ENCODE measurements around the gene ATG14.
"Not testable (repeated sequence)": the region's sequence is repeated elsewhere in the genome, so short reads cannot be mapped to it uniquely, and the experiment has no call there.

The ATG14 gene

DNA sequence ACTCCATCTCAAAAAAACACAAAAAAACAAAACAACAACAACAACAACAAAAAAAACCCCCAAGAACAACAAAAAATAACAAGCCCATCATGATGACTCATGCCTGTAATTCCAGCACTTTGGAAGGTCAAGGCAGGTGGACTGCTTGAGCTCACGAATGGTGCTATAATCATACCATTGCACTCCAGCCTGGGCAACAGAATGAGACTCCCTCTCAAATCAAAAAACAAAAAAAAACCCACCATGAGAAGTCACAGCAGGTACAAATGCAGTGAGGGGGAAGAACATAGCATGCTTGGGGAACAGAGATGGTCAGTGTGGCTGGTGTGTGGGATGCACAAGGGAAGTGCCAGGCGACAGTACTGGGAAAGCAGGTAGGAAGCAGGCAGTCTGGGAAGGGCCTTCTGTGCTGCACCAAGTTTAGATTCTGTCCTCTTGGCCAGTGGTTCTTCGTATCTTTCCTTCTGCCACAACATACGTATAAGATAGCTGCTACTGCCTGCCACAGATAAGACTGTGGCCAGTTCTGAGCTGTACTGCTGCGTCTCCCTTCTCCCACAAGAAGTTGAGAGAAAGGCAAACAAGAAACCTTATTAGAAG is 28.0 kb downstream of the ATG14 start:
- ATAC-seq = no peak
- TF ChIP-seq GLIS3 (CRISPR knock-in tag; IDR thresholded peaks at IDR 0.05) = no peak
- no peak for TF ChIP-seq ZNF8 (CRISPR knock-in tag; IDR thresholded peaks at IDR 0.05)
- no peak for TF ChIP-seq ARNTL (CRISPR knock-in tag; IDR thresholded peaks at IDR 0.05; ENCODE audit: borderline replicate concordance, low read depth)
- TF ChIP-seq ZC3H10 (CRISPR knock-in tag; IDR thresholded peaks at IDR 0.05) = no peak
- TF ChIP-seq TCF4 (CRISPR knock-in tag; IDR thresholded peaks at IDR 0.05; ENCODE audit: borderline replicate concordance) = no peak
- no peak for TF ChIP-seq BACH2 (CRISPR knock-in tag; IDR thresholded peaks at IDR 0.05; ENCODE audit: borderline replicate concordance)
- TF ChIP-seq, protein P1, sequence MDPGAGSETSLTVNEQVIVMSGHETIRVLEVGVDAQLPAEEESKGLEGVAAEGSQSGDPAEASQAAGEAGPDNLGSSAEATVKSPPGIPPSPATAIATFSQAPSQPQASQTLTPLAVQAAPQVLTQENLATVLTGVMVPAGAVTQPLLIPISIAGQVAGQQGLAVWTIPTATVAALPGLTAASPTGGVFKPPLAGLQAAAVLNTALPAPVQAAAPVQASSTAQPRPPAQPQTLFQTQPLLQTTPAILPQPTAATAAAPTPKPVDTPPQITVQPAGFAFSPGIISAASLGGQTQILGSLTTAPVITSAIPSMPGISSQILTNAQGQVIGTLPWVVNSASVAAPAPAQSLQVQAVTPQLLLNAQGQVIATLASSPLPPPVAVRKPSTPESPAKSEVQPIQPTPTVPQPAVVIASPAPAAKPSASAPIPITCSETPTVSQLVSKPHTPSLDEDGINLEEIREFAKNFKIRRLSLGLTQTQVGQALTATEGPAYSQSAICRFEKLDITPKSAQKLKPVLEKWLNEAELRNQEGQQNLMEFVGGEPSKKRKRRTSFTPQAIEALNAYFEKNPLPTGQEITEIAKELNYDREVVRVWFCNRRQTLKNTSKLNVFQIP (CRISPR knock-in tag; IDR thresholded peaks at IDR 0.05; ENCODE audit: borderline replicate concordance, low read depth) = no peak
- TF ChIP-seq OSR1 (CRISPR knock-in tag; IDR thresholded peaks at IDR 0.05) = no peak
- TF ChIP-seq TOX (CRISPR knock-in tag; IDR thresholded peaks at IDR 0.05; ENCODE audit: borderline replicate concordance) = no peak

DNA sequence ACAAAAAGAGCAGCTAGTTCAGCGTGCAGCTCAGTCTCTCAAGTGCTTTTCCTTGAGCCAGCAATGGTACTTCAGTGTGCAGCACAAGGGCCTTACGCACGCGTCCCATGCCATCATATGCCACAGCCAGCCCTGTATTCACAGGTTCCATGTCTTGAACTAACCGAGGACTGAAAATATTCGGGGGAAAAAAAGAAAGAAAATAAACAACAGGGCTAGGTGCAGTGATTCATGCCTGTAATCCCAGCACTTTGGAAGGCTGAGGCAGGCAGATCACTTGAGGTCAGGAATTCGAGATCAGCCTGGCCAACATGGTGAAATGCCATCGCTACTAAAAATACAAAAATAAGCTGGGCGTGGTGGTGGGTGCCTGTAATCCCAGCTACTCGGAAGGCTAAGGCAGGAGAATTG is 28.6 kb downstream of the ATG14 start:
- ATAC-seq = not testable (repeated sequence)

DNA sequence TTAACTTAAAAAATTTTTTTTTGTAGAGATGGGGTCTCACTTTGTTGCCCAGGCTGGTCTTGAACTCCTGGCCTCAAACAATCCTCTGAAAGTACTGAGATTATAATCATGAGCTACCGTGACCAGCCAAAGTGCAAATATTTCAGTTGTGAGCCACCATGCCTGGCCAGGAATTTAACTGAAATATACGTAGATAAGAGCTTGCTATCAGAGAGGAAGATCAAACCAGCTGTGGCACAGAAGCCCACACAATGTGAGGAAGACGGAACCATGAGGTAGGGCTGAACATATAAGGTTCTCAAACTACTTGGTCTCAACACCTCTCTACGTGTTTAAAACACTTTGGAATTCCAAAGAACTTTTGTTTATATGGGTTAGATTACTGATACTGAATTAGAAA is 29.1 kb downstream of the ATG14 start:
- no peak for TF ChIP-seq RARB (CRISPR knock-in tag; IDR thresholded peaks at IDR 0.05)
- TF ChIP-seq ZC3H10 (CRISPR knock-in tag; IDR thresholded peaks at IDR 0.05) = no peak
- TF ChIP-seq TCF4 (CRISPR knock-in tag; IDR thresholded peaks at IDR 0.05; ENCODE audit: borderline replicate concordance) = no peak
- no peak for TF ChIP-seq OSR1 (CRISPR knock-in tag; IDR thresholded peaks at IDR 0.05)
- TF ChIP-seq, protein P2, sequence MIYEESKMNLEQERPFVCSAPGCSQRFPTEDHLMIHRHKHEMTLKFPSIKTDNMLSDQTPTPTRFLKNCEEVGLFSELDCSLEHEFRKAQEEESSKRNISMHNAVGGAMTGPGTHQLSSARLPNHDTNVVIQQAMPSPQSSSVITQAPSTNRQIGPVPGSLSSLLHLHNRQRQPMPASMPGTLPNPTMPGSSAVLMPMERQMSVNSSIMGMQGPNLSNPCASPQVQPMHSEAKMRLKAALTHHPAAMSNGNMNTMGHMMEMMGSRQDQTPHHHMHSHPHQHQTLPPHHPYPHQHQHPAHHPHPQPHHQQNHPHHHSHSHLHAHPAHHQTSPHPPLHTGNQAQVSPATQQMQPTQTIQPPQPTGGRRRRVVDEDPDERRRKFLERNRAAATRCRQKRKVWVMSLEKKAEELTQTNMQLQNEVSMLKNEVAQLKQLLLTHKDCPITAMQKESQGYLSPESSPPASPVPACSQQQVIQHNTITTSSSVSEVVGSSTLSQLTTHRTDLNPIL (CRISPR knock-in tag; IDR thresholded peaks at IDR 0.05; ENCODE audit: low read depth) = no peak
- no peak for ATAC-seq

DNA sequence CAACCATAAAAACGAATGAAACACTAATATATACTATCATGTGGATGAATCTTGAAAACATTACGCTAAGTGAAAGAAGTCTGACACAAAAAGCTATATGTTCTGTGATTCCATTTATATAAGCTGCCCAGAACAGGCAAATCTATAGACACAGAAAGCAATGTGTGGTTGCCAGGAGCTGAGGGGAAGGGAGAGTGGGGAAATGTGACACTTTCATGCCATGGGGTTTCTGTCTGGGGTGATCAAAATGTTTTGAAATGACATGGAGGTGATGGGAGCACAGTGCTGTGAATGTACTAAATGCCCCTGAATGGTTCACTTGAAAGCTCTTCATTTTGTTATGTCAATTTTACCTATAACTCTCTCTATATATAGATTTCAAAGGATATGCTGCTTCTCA is 30.1 kb downstream of the ATG14 start:
- no peak for TF ChIP-seq TOX (CRISPR knock-in tag; IDR thresholded peaks at IDR 0.05; ENCODE audit: borderline replicate concordance)
- no peak for TF ChIP-seq ZFP30 (CRISPR knock-in tag; IDR thresholded peaks at IDR 0.05)
- no peak for TF ChIP-seq GLIS3 (CRISPR knock-in tag; IDR thresholded peaks at IDR 0.05)
- TF ChIP-seq PPARA (CRISPR knock-in tag; IDR thresholded peaks at IDR 0.05; ENCODE audit: borderline replicate concordance) = no peak
- TF ChIP-seq, protein P2 (CRISPR knock-in tag; IDR thresholded peaks at IDR 0.05; ENCODE audit: low read depth) = no peak
- no peak for TF ChIP-seq ZFP3 (CRISPR knock-in tag; IDR thresholded peaks at IDR 0.05)
- no peak for TF ChIP-seq TCF4 (CRISPR knock-in tag; IDR thresholded peaks at IDR 0.05; ENCODE audit: borderline replicate concordance)
- no peak for TF ChIP-seq CSDC2 (CRISPR knock-in tag; IDR thresholded peaks at IDR 0.05)
- TF ChIP-seq ZNF70 (CRISPR knock-in tag; IDR thresholded peaks at IDR 0.05) = no peak
- no peak for ATAC-seq

DNA sequence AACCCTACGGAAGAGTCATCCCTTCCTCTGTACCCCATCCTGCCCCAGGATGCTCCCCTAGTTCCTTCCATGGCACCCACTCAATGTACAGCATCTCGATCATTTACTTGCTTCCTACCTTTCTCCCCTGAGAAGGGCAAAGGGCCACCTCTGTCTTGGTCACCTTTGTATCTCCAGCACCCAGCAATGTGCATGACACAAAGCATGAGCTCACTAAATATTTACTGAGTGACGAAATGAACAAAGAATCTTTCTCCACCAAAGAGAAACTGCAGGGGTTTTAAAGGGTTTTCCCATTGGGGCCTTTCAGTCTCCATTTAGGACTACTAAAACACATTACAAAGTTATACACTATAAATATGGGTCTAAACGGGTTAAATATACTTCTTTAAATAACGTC is 30.6 kb downstream of the ATG14 start:
- ATAC-seq = no peak
- TF ChIP-seq, protein P2 (CRISPR knock-in tag; IDR thresholded peaks at IDR 0.05; ENCODE audit: low read depth) = no peak
- TF ChIP-seq, protein P1 (CRISPR knock-in tag; IDR thresholded peaks at IDR 0.05; ENCODE audit: borderline replicate concordance, low read depth) = no peak
- TF ChIP-seq ARNTL (CRISPR knock-in tag; IDR thresholded peaks at IDR 0.05; ENCODE audit: borderline replicate concordance, low read depth) (no peak), SNAI2 (CRISPR knock-in tag; IDR thresholded peaks at IDR 0.05) (no peak), PPARA (CRISPR knock-in tag; IDR thresholded peaks at IDR 0.05; ENCODE audit: borderline replicate concordance) (no peak), ZNF565 (CRISPR knock-in tag; conservative IDR thresholded peaks at IDR 0.05; ENCODE audit: low read depth) (no peak), ZC3H10 (CRISPR knock-in tag; IDR thresholded peaks at IDR 0.05) (no peak), CSDC2 (CRISPR knock-in tag; IDR thresholded peaks at IDR 0.05) (no peak), TCF4 (CRISPR knock-in tag; IDR thresholded peaks at IDR 0.05; ENCODE audit: borderline replicate concordance) (no peak), GLIS3 (CRISPR knock-in tag; IDR thresholded peaks at IDR 0.05) (no peak), OSR1 (CRISPR knock-in tag; IDR thresholded peaks at IDR 0.05) (no peak), ZFP30 (CRISPR knock-in tag; IDR thresholded peaks at IDR 0.05) (no peak), RARB (CRISPR knock-in tag; IDR thresholded peaks at IDR 0.05) (no peak)
- TF ChIP-seq, protein P3, sequence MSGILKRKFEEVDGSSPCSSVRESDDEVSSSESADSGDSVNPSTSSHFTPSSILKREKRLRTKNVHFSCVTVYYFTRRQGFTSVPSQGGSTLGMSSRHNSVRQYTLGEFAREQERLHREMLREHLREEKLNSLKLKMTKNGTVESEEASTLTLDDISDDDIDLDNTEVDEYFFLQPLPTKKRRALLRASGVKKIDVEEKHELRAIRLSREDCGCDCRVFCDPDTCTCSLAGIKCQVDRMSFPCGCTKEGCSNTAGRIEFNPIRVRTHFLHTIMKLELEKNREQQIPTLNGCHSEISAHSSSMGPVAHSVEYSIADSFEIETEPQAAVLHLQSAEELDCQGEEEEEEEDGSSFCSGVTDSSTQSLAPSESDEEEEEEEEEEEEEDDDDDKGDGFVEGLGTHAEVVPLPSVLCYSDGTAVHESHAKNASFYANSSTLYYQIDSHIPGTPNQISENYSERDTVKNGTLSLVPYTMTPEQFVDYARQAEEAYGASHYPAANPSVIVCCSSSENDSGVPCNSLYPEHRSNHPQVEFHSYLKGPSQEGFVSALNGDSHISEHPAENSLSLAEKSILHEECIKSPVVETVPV (CRISPR knock-in tag; IDR thresholded peaks at IDR 0.05) = no peak
- TF ChIP-seq, protein P4, sequence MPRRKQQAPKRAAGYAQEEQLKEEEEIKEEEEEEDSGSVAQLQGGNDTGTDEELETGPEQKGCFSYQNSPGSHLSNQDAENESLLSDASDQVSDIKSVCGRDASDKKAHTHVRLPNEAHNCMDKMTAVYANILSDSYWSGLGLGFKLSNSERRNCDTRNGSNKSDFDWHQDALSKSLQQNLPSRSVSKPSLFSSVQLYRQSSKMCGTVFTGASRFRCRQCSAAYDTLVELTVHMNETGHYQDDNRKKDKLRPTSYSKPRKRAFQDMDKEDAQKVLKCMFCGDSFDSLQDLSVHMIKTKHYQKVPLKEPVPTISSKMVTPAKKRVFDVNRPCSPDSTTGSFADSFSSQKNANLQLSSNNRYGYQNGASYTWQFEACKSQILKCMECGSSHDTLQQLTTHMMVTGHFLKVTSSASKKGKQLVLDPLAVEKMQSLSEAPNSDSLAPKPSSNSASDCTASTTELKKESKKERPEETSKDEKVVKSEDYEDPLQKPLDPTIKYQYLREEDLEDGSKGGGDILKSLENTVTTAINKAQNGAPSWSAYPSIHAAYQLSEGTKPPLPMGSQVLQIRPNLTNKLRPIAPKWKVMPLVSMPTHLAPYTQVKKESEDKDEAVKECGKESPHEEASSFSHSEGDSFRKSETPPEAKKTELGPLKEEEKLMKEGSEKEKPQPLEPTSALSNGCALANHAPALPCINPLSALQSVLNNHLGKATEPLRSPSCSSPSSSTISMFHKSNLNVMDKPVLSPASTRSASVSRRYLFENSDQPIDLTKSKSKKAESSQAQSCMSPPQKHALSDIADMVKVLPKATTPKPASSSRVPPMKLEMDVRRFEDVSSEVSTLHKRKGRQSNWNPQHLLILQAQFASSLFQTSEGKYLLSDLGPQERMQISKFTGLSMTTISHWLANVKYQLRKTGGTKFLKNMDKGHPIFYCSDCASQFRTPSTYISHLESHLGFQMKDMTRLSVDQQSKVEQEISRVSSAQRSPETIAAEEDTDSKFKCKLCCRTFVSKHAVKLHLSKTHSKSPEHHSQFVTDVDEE (CRISPR knock-in tag; IDR thresholded peaks at IDR 0.05) = no peak

Measured in SK-N-SH treated with all-trans-retinoic acid at 6 μM for 48 hours (cell line).